HG03196 (cell line): ENCODE results near the gene IFNG-AS1.
A peak's percentile ranks its signal among the peaks of the same experiment; 100 is the strongest.

Experiments used
- ATAC-seq: cut with Tn5 transposase; IDR thresholded peaks from one replicate; pipeline ENCODE4 v1.9.1; 2021; ENCODE audit not compliant: unreplicated experiment

Gene IFNG-AS1

GRCh38 chr12:67993143-67993542 is 3.9 kb downstream of the IFNG-AS1 start:
- no peak for ATAC-seq

- ATAC-seq = no peak
Observed at GRCh38 chr12:67994046-67994445, 4.8 kb downstream of the IFNG-AS1 start.

GRCh38 chr12:67996347-67996746 is 7.1 kb downstream of the IFNG-AS1 start:
- ATAC-seq = no peak

- no peak for ATAC-seq
Observed at GRCh38 chr12:67998379-67998778, 9.1 kb downstream of the IFNG-AS1 start.

- ATAC-seq = no peak
Observed at GRCh38 chr12:67999244-67999643, 10.0 kb downstream of the IFNG-AS1 start.

- no peak for ATAC-seq
Observed at GRCh38 chr12:68001486-68002466, 12.5 kb downstream of the IFNG-AS1 start.

GRCh38 chr12:68003777-68004176 is 14.5 kb downstream of the IFNG-AS1 start:
- ATAC-seq = no peak

GRCh38 chr12:68007033-68007432 is 17.8 kb downstream of the IFNG-AS1 start:
- no peak for ATAC-seq

GRCh38 chr12:68007466-68007865 is 18.2 kb downstream of the IFNG-AS1 start:
- ATAC-seq = no peak

- ATAC-seq = no peak
Observed at GRCh38 chr12:68011206-68011881, 22.1 kb downstream of the IFNG-AS1 start.

- ATAC-seq = no peak
Observed at GRCh38 chr12:68011882-68012207, 22.6 kb downstream of the IFNG-AS1 start.

GRCh38 chr12:68012712-68013111 is 23.5 kb downstream of the IFNG-AS1 start:
- ATAC-seq = peak; percentile 84

GRCh38 chr12:68013181-68013580 is 23.9 kb downstream of the IFNG-AS1 start:
- ATAC-seq = no peak

- no peak for ATAC-seq
Observed at GRCh38 chr12:68016136-68016535, 26.9 kb downstream of the IFNG-AS1 start.

GRCh38 chr12:68018315-68018714 is 29.1 kb downstream of the IFNG-AS1 start:
- ATAC-seq = no peak

GRCh38 chr12:68020049-68020448 is 30.8 kb downstream of the IFNG-AS1 start:
- no peak for ATAC-seq

- ATAC-seq = no peak
Observed at GRCh38 chr12:68020699-68021098, 31.5 kb downstream of the IFNG-AS1 start.

GRCh38 chr12:68028647-68029046 is 39.4 kb downstream of the IFNG-AS1 start:
- no peak for ATAC-seq

- no peak for ATAC-seq
Observed at GRCh38 chr12:68030248-68030647, 41.0 kb downstream of the IFNG-AS1 start.

- no peak for ATAC-seq
Observed at GRCh38 chr12:68031174-68031573, 41.9 kb downstream of the IFNG-AS1 start.

GRCh38 chr12:68031881-68032739 is 42.9 kb downstream of the IFNG-AS1 start:
- ATAC-seq = no peak
